Mesodermal cell (in vitro differentiated cells): ENCODE results near the gene SPINT1.

ENCODE experiments used
- H3K27ac ChIP-seq: 2 replicates; pipeline ENCODE4 v1.7.0; 2013; ENCODE audit warnings: mild to moderate bottlenecking, low read depth, low read length, moderate library complexity; ENCODE audit not compliant: severe bottlenecking
- H3K36me3 ChIP-seq: 2 replicates; pipeline ENCODE4 v1.7.1; 2013; ENCODE audit warnings: mild to moderate bottlenecking, low read length, moderate library complexity; ENCODE audit not compliant: control insufficient read depth, insufficient read depth
- H3K4me1 ChIP-seq: one replicate; pipeline ENCODE4 v1.7.1; 2013; ENCODE audit warnings: mild to moderate bottlenecking, low read length; ENCODE audit not compliant: insufficient read depth, control insufficient read depth, poor library complexity, severe bottlenecking
- H3K4me3 ChIP-seq: 2 replicates; pipeline ENCODE4 v1.7.0; 2013; ENCODE audit warnings: low read length, control low read depth, mild to moderate bottlenecking; ENCODE audit not compliant: insufficient read depth, poor library complexity, severe bottlenecking; ENCODE audit errors: extremely low read depth
- H3K9me3 ChIP-seq: 2 replicates; pipeline ENCODE4 v1.7.1; 2013; ENCODE audit warnings: mild to moderate bottlenecking, low read length, moderate library complexity; ENCODE audit not compliant: control insufficient read depth
- WGBS, 2 experiments: methylation state at CpG; one replicate each; pipeline ENCODE4 v1.1.5; 2013; ENCODE audit warnings: missing lambda C conversion rate in 2 of 2; ENCODE audit not compliant: insufficient coverage in 2 of 2; 5-methylcytosine and 5-hydroxymethylcytosine counted together

The SPINT1 gene

GRCh38 chr15:40875991-40876730, 32.3 kb downstream of the SPINT1 start:
- 93 to 97% methylated on average over 6 of the region's 6 CpGs for WGBS, 2 experiments
- no peak overlapping the region for H3K4me3 ChIP-seq
- H3K4me1 ChIP-seq, result peaks cover 10% of the 10 kb centered on the region
- no peaks in the 10 kb centered on the region for H3K36me3 ChIP-seq
- no peaks in the 10 kb centered on the region for H3K9me3 ChIP-seq
- no peak overlapping the region for H3K27ac ChIP-seq

GRCh38 chr15:40877694-40878093, 33.8 kb downstream of the SPINT1 start:
- H3K4me1 ChIP-seq, result peaks cover 4% of the 10 kb centered on the region
- no CpG with 5 or more reads among the region's 2 CpGs for WGBS, 2 experiments
- H3K4me3 ChIP-seq, result no peak overlapping the region

GRCh38 chr15:40878785-40879184, 34.9 kb downstream of the SPINT1 start:
- Histone ChIP-seq H3K27ac (no peak overlapping the region), H3K9me3 (no peaks in the 10 kb centered on the region), H3K36me3 (no peaks in the 10 kb centered on the region), H3K4me3 (no peak overlapping the region), H3K4me1 (peaks cover 4% of the 10 kb centered on the region)
- 82% methylated on average over 1 of the region's 1 CpG; no CpG with 5 or more reads in 1 of the 2 experiments for WGBS, 2 experiments

More at GRCh38 chr15:40877694-40878093, 33.8 kb downstream of the SPINT1 start:
- Histone ChIP-seq H3K36me3 (no peaks in the 10 kb centered on the region), H3K9me3 (no peaks in the 10 kb centered on the region), H3K27ac (no peak overlapping the region)

- 90% methylated on average over 2 to 6 of the region's 6 CpGs for WGBS, 2 experiments
- Histone ChIP-seq H3K27ac (no peak overlapping the region), H3K4me1 (peaks cover 4% of the 10 kb centered on the region), H3K36me3 (no peaks in the 10 kb centered on the region), H3K9me3 (no peaks in the 10 kb centered on the region), H3K4me3 (no peak overlapping the region)
Observed at GRCh38 chr15:40879609-40880008, 35.8 kb downstream of the SPINT1 start.

DNA sequence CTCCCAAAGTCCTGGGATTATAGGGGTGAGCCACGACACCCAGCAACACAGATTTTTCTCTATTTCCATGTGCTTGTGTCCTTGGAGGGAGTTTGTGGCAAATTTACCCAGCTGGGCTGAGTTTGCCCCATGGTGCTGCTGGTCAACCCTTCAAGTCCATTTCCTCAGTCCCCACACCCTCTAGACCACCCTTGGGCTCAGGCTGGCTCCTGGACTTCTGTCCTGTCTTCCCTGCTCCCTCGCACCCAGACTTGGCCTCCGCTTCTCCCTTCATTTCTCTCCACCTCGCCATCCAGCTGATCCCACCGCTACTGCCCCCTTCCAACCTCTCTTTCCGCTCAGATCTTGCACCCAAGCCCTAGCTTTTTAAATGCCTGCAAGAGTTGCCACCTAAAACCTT, 37.5 kb downstream of the SPINT1 start:
- no peak overlapping the region for H3K4me3 ChIP-seq
- 95 to 98% methylated on average over 5 to 6 of the region's 6 CpGs for WGBS, 2 experiments
- peaks cover 4% of the 10 kb centered on the region for H3K4me1 ChIP-seq
- H3K27ac ChIP-seq, result no peak overlapping the region
- H3K9me3 ChIP-seq, result no peaks in the 10 kb centered on the region
- no peaks in the 10 kb centered on the region for H3K36me3 ChIP-seq

GRCh38 chr15:40886586-40886985, 42.7 kb downstream of the SPINT1 start:
- H3K27ac ChIP-seq, result no peak overlapping the region

DNA sequence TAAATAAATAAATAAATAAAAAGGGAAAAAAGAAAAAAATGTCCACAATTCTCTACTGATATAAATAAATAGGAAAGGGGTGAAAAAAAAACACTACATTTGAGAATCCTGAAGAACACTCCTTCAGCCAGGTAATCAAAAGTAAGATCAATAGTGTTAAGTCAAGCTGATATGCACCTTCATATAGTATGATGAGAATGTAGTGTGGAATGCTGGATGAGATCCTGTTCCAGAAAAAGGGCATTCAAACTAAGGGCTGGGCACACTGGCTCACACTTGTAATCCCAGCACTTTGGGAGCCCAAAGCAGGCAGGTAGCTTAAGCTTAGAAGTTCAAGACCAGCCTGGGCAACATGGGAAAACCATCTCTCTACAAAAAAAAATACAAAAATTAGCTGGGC, 45.3 kb downstream of the SPINT1 start:
- H3K9me3 ChIP-seq, result no peaks in the 10 kb centered on the region
- no peaks in the 10 kb centered on the region for H3K4me1 ChIP-seq
- H3K36me3 ChIP-seq, result no peaks in the 10 kb centered on the region
- H3K27ac ChIP-seq, result no peak overlapping the region
- H3K4me3 ChIP-seq, result no peak overlapping the region

More at GRCh38 chr15:40886586-40886985, 42.7 kb downstream of the SPINT1 start:
- Histone ChIP-seq H3K9me3 (no peaks in the 10 kb centered on the region), H3K4me3 (no peak overlapping the region), H3K36me3 (no peaks in the 10 kb centered on the region), H3K4me1 (no peaks in the 10 kb centered on the region)
- WGBS, 2 experiments, result 100% methylated on average over 1 of the region's 1 CpG; no CpG with 5 or more reads in 1 of the 2 experiments

GRCh38 chr15:40891138-40891537, 47.3 kb downstream of the SPINT1 start:
- 84 to 91% methylated on average over 4 of the region's 5 CpGs for WGBS, 2 experiments
- H3K36me3 ChIP-seq, result peaks cover 6% of the 10 kb centered on the region
- no peak overlapping the region for H3K27ac ChIP-seq
- no peaks in the 10 kb centered on the region for H3K9me3 ChIP-seq
- H3K4me3 ChIP-seq, result no peak overlapping the region
- H3K4me1 ChIP-seq, result peaks cover 3% of the 10 kb centered on the region

- Histone ChIP-seq H3K27ac (no peak overlapping the region), H3K9me3 (no peaks in the 10 kb centered on the region), H3K36me3 (peaks cover 11% of the 10 kb centered on the region), H3K4me1 (peaks cover 3% of the 10 kb centered on the region), H3K4me3 (no peak overlapping the region)
- WGBS, 2 experiments, result 52 to 62% methylated on average over 3 of the region's 4 CpGs
Observed at GRCh38 chr15:40891810-40892446, 48.1 kb downstream of the SPINT1 start.

DNA sequence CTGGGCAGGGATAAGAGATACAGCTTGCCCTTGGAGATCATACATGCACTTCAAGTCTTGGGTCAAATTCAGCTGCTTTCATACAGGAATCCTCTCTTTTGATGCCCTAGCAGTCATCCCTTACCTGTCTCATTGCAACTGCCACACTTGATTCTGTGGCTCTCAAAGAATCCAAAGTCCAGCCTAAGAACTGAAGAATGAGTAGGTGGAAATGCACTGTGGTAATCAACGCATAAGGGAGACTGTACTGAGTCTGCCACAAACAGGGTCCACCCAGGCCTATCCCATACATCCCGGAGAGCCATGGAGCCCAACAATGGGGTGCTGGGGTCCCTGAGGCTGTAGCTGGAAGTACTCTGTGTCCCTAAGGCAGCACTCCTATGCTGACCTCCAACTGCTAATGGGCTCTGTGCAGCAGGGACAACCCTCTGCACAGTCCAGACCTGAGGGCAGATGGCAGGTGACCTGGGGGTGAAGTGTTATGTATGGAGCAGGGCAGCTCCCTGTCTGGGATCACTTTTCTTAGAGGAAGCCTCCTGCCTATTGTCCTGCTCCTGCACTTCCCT, 48.7 kb downstream of the SPINT1 start:
- H3K27ac ChIP-seq, result no peak overlapping the region

More for the DNA sequence above, 48.7 kb downstream of the SPINT1 start:
- WGBS, 2 experiments, result 82 to 91% methylated on average over 2 of the region's 2 CpGs
- H3K4me1 ChIP-seq, result peaks cover 3% of the 10 kb centered on the region
- H3K9me3 ChIP-seq, result no peaks in the 10 kb centered on the region
- no peak overlapping the region for H3K4me3 ChIP-seq
- peaks cover 14% of the 10 kb centered on the region for H3K36me3 ChIP-seq
